Right hindlimb (tissue), 1 donor: ENCODE data around the gene KRT81.
A peak's percentile ranks its signal among the peaks of the same experiment; 100 is the strongest.
"Not testable (repeated sequence)": the region's sequence is repeated elsewhere in the genome, so short reads cannot be mapped to it uniquely, and the experiment has no call there.

ENCODE experiments used
- DNase-seq: peaks from one replicate; pipeline ENCODE4 v3.0.0-alpha.2; 2018

Gene KRT81

GRCh38 chr12:52316701-52317100 lies 25.4 kb upstream of the KRT81 start:
- DNase-seq: no peak

- no peak for DNase-seq
Observed at GRCh38 chr12:52316290-52316689, 25.0 kb upstream of the KRT81 start.

GRCh38 chr12:52315721-52316120 lies 24.4 kb upstream of the KRT81 start:
- not testable (repeated sequence) for DNase-seq

- no peak for DNase-seq
Observed at GRCh38 chr12:52314511-52314910, 23.2 kb upstream of the KRT81 start.

GRCh38 chr12:52313926-52314325 lies 22.6 kb upstream of the KRT81 start:
- DNase-seq: no peak

GRCh38 chr12:52313461-52313860 lies 22.1 kb upstream of the KRT81 start:
- DNase-seq: no peak

- no peak for DNase-seq
Observed at GRCh38 chr12:52312086-52312485, 20.8 kb upstream of the KRT81 start.

GRCh38 chr12:52311285-52311648 lies 19.9 kb upstream of the KRT81 start:
- DNase-seq: no peak

GRCh38 chr12:52310622-52311284 lies 19.4 kb upstream of the KRT81 start:
- DNase-seq: no peak

- DNase-seq: no peak
Observed at GRCh38 chr12:52308806-52309425, 17.6 kb upstream of the KRT81 start.

- DNase-seq: peak; percentile 81
Observed at GRCh38 chr12:52307836-52308805, 16.8 kb upstream of the KRT81 start.

- peak; percentile 1 for DNase-seq
Observed at GRCh38 chr12:52306731-52307130, 15.4 kb upstream of the KRT81 start.

- DNase-seq: no peak
Observed at GRCh38 chr12:52305921-52306705, 14.8 kb upstream of the KRT81 start.

GRCh38 chr12:52304941-52305411 lies 13.6 kb upstream of the KRT81 start:
- not testable (repeated sequence) for DNase-seq

- DNase-seq: not testable (repeated sequence)
Observed at GRCh38 chr12:52302242-52302914, 11.0 kb upstream of the KRT81 start.

- DNase-seq: not testable (repeated sequence)
Observed at GRCh38 chr12:52301721-52302120, 10.4 kb upstream of the KRT81 start.

- DNase-seq: no peak
Observed at GRCh38 chr12:52300796-52301691, 9.7 kb upstream of the KRT81 start.

- DNase-seq: no peak
Observed at GRCh38 chr12:52298677-52299190, 7.4 kb upstream of the KRT81 start.

GRCh38 chr12:52296572-52297215 lies 5.4 kb upstream of the KRT81 start:
- DNase-seq: no peak

- no peak for DNase-seq
Observed at GRCh38 chr12:52295663-52296062, 4.3 kb upstream of the KRT81 start.
